ENCODE measurements around the gene NOD1. TPM values are rescaled to one million over a fixed set of nuclear protein-coding genes. Genes with fewer than 3 reads are reported as not detected.

NOD1 gene
- total RNA-seq, 1 experiment from 2014 or later: 8.1 TPM

DNA sequence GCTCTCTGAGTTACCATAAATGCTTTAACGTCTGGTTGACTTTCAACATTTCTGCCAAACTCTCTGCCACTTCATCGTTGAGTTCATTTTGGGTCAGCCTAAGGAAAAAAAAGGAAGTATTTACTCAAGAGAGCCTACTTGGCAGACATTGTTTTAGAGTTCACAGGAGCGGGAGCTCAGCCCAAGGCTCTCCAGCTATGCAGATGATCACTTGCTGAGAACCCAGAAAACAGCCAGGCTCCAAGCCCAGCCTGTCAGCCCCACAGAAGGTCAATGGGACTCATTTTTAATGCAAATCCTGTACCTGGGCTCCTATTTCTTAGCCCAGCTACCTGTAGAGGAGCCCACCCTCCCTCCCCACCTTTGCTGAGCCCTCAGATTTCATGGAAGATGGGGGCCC, 45.5 kb downstream of the NOD1 start:
- ChIA-PET POLR2A (no interaction called here), CTCF (no interaction called here)
- TF ChIP-seq SIN3A (IDR thresholded peaks at IDR 0.05; ENCODE audit: borderline replicate concordance, insufficient read depth, low read depth, low read length) (no peak), CTCF (IDR thresholded peaks at IDR 0.05) (no peak), POLR2AphosphoS5 (IDR thresholded peaks at IDR 0.05; ENCODE audit: low read depth, low read length) (no peak), TCF7L2 (IDR thresholded peaks at IDR 0.05; ENCODE audit: low read depth, low read length) (no peak)
- TF ChIP-seq, protein P1, sequence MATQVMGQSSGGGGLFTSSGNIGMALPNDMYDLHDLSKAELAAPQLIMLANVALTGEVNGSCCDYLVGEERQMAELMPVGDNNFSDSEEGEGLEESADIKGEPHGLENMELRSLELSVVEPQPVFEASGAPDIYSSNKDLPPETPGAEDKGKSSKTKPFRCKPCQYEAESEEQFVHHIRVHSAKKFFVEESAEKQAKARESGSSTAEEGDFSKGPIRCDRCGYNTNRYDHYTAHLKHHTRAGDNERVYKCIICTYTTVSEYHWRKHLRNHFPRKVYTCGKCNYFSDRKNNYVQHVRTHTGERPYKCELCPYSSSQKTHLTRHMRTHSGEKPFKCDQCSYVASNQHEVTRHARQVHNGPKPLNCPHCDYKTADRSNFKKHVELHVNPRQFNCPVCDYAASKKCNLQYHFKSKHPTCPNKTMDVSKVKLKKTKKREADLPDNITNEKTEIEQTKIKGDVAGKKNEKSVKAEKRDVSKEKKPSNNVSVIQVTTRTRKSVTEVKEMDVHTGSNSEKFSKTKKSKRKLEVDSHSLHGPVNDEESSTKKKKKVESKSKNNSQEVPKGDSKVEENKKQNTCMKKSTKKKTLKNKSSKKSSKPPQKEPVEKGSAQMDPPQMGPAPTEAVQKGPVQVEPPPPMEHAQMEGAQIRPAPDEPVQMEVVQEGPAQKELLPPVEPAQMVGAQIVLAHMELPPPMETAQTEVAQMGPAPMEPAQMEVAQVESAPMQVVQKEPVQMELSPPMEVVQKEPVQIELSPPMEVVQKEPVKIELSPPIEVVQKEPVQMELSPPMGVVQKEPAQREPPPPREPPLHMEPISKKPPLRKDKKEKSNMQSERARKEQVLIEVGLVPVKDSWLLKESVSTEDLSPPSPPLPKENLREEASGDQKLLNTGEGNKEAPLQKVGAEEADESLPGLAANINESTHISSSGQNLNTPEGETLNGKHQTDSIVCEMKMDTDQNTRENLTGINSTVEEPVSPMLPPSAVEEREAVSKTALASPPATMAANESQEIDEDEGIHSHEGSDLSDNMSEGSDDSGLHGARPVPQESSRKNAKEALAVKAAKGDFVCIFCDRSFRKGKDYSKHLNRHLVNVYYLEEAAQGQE (IDR thresholded peaks at IDR 0.05; ENCODE audit: insufficient read depth in 1 of 2, low read depth in 2 of 2, low read length in 1 of 2): no peak
- DNase-seq (ENCODE audit: low read depth, low spot score) (no peak), ATAC-seq (no peak)
- intact Hi-C loops (cut with micrococcal nuclease; ENCODE audit: unreplicated experiment): no loop called here
- no peak overlapping the region for H3K4me3 ChIP-seq (ENCODE audit: low read depth in 2 of 2, low read length in 2 of 2)
- H3K9me3 ChIP-seq (ENCODE audit: control insufficient read depth, insufficient read depth, low read depth, low read length): no peaks in the 10 kb centered on the region
- H3K27ac ChIP-seq (ENCODE audit: low read length): no peak overlapping the region
- no peaks in the 10 kb centered on the region; the same call in 1 of the 2 replicates for H3K4me1 ChIP-seq (ENCODE audit: control insufficient read depth, insufficient read depth, low read length)
- in situ Hi-C loops (cut with HindIII; ENCODE audit: low pct_unique_long_range_greater_than_20kb, low sequenced_read_pairs): no loop called here
- no peaks in the 10 kb centered on the region for H3K36me3 ChIP-seq (ENCODE audit: control insufficient read depth, insufficient read depth, low read length)
- H3K27me3 ChIP-seq (ENCODE audit: control insufficient read depth, insufficient read depth, low read length): no peaks in the 10 kb centered on the region
- no TSS peak for BruUV-seq (replicated peaks)

DNA sequence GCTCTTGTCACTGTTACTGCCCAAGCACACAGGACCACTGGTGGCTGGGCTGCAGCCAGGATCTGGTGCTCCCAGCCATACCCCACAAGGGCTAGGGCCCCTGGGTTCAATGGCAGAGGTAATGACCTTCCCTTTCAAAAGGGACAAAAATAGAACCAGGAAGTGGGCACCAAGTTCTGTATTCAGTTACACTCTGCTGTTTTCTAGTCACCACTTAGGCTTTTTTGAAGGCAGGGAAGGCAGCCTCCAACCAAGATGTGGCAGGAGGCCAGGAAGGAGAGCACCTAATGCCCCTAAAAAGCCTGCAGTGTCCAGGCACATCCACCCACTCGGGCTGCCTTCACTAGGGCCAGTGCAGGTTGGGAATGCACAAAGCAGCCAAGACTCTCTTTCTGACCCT, 47.8 kb downstream of the NOD1 start:
- intact Hi-C loops (cut with micrococcal nuclease; ENCODE audit: unreplicated experiment): no loop called here
- ChIA-PET POLR2A (no interaction called here), CTCF (no interaction called here)
- Histone ChIP-seq H3K36me3 (ENCODE audit: control insufficient read depth, insufficient read depth, low read length) (no peaks in the 10 kb centered on the region), H3K27me3 (ENCODE audit: control insufficient read depth, insufficient read depth, low read length) (no peaks in the 10 kb centered on the region), H3K27ac (ENCODE audit: low read length) (no peak overlapping the region), H3K4me1 (ENCODE audit: control insufficient read depth, insufficient read depth, low read length) (no peaks in the 10 kb centered on the region; the same call in 1 of the 2 replicates), H3K4me3 (ENCODE audit: low read depth in 2 of 2, low read length in 2 of 2) (no peak overlapping the region), H3K9me3 (ENCODE audit: control insufficient read depth, insufficient read depth, low read depth, low read length) (no peaks in the 10 kb centered on the region)
- DNase-seq (ENCODE audit: low read depth, low spot score) (no peak), ATAC-seq (no peak)
- no TSS peak for BruUV-seq (replicated peaks)
- in situ Hi-C loops (cut with HindIII; ENCODE audit: low pct_unique_long_range_greater_than_20kb, low sequenced_read_pairs): no loop called here
- TF ChIP-seq SIN3A (IDR thresholded peaks at IDR 0.05; ENCODE audit: borderline replicate concordance, insufficient read depth, low read depth, low read length): no peak
- TF ChIP-seq, protein P1 (IDR thresholded peaks at IDR 0.05; ENCODE audit: insufficient read depth in 1 of 2, low read depth in 2 of 2, low read length in 1 of 2): no peak
- no peak for TF ChIP-seq TCF7L2 (IDR thresholded peaks at IDR 0.05; ENCODE audit: low read depth, low read length)
- TF ChIP-seq CTCF (IDR thresholded peaks at IDR 0.05): no peak
- no peak for TF ChIP-seq POLR2AphosphoS5 (IDR thresholded peaks at IDR 0.05; ENCODE audit: low read depth, low read length)
